GM12878 (cell line): Measurements from ENCODE around the gene SVEP1.
"Not testable (repeated sequence)": the region's sequence is repeated elsewhere in the genome, so short reads cannot be mapped to it uniquely, and the experiment has no call there.

Experiments
- CEBPB ChIP-seq, 2 experiments: fragments of 150-350 bp in 1 of 2; IDR thresholded peaks; 2 replicates each; pipeline ENCODE4 v1.6.1; 2012 to 2014; ENCODE audit warnings: low read depth in 2 of 2, low read length in 2 of 2, borderline replicate concordance in 1 of 2, inconsistent platforms in 1 of 2
- EP300 ChIP-seq, 2 experiments: fragments of 150-350 bp in 1 of 2; IDR thresholded peaks; 2 replicates each; pipeline ENCODE4 v1.6.1; 2011 to 2012; ENCODE audit warnings: low read depth in 2 of 2, low read length in 2 of 2, borderline replicate concordance in 1 of 2, improper control_type of control experiment in 1 of 2, inconsistent platforms in 1 of 2; ENCODE audit not compliant: control insufficient read depth in 1 of 2
- POLR2A ChIP-seq: IDR thresholded peaks from 2 replicates; pipeline ENCODE4 v1.6.1; 2011; ENCODE audit warnings: low read depth, mild to moderate bottlenecking, low read length
- SP1 ChIP-seq: IDR thresholded peaks from one replicate; pipeline ENCODE4 v1.6.1; 2011; ENCODE audit warnings: low read depth, low read length
- ZZZ3 ChIP-seq: IDR thresholded peaks from 2 replicates; pipeline ENCODE4 v1.6.1; 2011; ENCODE audit warnings: low read depth; ENCODE audit not compliant: control insufficient read depth, insufficient read length

DNA sequence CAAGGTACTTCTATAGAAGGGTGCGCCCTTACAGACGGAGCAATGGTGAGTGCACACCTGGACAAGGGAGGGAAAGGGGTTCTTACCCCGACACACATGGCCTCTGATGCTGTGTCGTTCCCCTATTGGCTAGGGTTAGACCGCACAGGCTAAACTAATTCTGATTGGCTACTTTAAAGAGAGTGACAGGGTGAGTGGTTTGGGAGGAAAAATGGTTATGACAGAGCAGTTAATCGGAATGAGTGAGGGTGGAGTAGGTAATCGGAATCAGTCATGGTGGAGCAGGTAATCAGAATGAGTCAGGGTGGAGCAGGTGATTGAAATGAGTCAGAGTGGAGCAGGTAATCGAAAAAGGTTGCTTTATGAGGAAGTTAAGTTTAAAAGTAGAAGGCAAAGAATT is 35.0 kb upstream of the SVEP1 start:
- TF ChIP-seq POLR2A; EP300 (IDR thresholded peaks at IDR 0.05; ENCODE audit: borderline replicate concordance in 1 of 2, control insufficient read depth in 1 of 2, low read depth in 2 of 2, low read length in 2 of 2); ZZZ3; SP1; CEBPB (IDR thresholded peaks at IDR 0.05; ENCODE audit: borderline replicate concordance in 1 of 2, low read depth in 2 of 2, low read length in 2 of 2): not testable (repeated sequence)
